NCI-H2196 treated with DMSO at 0.1 percent for 48 hours (cell line): Measurements from ENCODE around the gene KCNJ9.
"Not testable (repeated sequence)": the region's sequence is repeated elsewhere in the genome, so short reads cannot be mapped to it uniquely, and the experiment has no call there.

Experiments
- DNase-seq: peaks from one replicate; lab custom pipeline; 2025; ENCODE audit not compliant: unreplicated experiment; lab: John Stamatoyannopoulos, UW

Gene KCNJ9

DNA sequence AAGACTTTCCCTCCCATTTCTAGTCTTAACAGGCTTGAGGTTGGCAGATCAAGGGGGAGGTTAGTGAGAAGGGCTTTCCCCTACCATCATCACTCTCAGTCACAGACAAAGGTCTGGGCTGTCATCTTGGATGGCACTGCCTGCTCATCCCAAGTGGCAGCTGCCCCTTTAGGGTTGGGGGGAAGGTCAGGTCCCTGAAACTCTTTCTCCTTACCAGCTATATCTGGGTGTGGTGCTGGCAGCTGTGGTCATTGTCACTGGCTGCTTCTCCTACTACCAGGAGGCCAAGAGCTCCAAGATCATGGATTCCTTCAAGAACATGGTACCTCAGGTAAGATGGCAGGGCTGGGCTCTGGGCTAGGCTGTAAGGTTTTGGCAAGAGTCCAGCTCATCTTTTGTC lies 42.4 kb downstream of the KCNJ9 start:
- DNase-seq: no peak

DNA sequence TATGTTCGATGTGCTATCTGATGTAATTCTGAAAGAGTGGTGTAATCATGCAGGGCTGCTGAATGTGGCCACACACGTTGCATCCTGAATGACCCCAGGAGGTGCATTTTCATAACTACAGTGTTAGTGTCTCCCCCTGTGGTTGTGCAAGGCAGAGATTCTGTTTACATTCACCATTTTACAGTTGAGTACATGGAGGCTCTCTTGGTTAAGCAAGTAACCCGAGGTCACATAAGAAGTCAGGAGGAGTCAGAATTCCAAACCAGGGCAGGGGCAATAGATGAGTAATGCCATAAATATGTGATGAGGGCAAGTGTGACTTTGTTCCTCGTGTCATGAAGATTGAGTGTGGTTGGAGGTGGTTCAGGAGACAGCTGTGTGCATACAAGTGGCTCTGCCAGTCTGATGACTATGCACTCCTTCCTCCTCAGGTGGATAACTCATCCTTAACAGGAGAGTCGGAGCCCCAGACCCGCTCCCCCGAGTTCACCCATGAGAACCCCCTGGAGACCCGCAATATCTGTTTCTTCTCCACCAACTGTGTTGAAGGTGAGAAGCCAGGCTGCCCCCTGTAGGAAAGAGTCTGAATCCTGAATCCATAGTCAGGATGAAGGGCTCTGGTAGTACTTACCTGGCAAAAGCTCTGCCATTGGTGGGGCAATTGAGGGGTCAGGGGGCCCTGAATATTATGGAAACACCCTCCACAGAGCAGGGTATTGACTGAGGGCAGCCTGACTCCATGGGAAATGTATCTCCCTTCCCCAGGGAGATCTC lies 43.6 kb downstream of the KCNJ9 start:
- no peak for DNase-seq

DNA sequence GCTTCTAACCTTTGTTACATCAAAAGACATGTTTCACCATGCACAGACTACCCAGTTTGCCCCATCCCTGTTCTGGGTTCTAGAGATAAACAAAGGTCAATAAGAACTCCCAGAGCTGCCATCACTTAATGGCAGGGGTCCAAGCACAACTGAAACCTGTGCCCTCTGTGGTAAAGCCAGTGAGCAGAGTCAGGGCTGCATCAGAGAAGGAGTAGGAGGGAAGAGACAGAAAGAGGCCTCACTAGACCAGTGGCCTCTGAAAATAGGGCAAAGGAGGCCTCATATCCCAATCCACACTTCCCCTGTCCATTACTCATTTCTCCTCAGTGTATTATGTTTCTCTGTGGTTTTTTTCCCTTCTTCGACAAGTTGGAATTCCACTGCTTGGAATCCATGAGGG lies 44.4 kb downstream of the KCNJ9 start:
- DNase-seq: no peak

DNA sequence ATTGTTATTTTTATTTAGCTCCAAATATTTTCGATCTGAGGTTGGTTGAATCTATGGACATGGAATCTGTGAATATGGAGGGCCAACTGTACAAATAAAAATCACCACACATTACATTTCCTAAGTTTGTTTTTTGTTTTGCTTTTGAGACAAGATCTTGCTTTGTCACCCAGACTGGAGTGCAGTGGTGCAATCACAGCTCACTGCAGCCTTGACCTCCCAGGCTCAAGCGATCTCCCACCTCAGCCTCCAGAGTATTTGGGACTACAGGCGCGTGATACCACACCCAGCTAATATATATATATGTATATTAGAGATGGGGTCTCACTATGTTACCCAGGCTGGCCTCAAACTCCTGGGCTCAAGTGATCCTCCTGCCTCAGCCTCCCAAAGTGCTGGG lies 45.0 kb downstream of the KCNJ9 start:
- DNase-seq: not testable (repeated sequence)

DNA sequence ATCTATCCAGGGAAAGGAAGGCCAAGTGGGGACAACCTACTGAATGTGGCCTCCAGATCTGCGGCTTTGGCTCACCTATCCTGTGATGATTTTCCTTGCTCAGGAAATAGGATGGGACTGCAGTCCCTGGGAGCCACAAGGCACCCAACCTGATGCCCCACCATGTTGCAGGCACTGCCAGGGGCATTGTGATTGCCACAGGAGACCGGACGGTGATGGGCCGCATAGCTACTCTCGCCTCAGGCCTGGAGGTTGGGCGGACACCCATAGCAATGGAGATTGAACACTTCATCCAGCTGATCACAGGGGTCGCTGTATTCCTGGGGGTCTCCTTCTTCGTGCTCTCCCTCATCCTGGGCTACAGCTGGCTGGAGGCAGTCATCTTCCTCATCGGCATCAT lies 46.0 kb downstream of the KCNJ9 start:
- DNase-seq: no peak

DNA sequence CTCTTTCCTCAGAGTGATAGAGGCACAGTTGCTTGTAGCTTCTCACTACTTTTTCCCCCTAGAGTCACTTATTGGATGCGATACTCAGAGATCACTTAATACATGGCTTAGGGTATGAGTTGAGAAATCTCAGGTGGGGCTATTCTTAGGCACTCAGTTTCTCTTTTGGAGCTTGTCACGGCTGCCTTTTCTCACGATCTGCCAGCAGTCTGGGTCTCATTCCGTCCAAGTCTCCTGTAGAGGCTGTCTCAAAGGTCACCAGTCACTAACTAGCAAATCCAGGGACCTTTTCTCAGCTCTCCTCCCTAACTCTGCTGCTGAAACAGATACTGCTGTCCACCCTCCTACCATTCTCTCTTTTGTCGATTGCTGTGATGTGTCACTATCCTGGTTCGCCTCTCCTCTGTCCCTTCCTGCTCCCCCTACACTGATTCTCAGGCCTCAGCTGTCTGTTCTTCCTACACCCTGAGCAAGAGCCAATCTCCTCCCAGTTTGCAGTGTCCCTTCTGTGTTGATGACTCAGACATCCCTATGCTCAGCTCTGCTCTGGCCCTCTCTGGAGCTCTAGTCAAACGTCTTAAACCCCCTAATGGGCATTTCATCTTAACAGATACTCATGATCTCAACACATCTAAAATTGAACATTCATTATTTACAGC lies 46.7 kb downstream of the KCNJ9 start:
- no peak for DNase-seq

DNA sequence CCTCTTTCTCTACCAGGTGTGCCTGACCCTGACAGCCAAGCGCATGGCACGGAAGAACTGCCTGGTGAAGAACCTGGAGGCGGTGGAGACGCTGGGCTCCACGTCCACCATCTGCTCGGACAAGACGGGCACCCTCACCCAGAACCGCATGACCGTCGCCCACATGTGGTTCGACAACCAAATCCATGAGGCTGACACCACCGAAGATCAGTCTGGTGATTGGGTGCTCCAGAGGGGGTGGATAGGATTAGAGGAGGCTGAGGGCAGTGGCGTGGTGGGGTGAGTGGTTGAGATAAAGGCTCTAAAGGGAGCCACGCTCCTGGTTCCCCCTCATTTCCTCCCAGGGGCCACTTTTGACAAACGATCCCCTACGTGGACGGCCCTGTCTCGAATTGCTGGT lies 47.3 kb downstream of the KCNJ9 start:
- no peak for DNase-seq

DNA sequence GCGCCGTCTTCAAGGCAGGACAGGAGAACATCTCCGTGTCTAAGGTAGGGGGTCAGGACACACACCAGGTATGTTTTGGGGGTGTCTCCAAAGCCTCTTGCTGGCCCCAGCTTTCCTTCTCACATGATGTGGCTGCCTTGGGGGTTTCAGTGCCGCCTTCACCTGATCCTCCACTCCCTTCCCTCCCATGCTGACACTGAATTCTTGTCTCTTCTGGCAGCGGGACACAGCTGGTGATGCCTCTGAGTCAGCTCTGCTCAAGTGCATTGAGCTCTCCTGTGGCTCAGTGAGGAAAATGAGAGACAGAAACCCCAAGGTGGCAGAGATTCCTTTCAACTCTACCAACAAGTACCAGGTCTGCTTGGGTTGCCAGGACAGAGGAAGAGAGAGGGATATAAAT lies 47.7 kb downstream of the KCNJ9 start:
- DNase-seq: no peak

DNA sequence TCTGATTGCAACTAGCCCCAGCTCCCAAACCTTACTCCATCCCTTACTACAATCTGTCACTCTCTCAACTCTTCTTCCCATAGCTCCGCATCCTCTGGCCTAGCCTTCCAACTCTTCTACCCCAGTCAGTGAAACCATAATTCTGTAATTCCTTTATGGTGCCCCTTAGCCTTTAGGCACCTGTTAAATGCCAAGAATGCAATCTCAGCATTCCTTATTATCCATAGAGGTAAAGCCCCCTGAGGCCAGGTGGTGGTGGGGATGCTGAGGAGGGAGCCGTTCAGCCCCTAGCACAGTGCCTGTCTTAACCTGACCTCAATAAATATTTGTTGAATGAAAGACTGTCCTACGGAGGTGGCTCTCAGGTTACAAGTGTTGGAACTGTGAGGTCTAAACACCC lies 48.2 kb downstream of the KCNJ9 start:
- DNase-seq: no peak

DNA sequence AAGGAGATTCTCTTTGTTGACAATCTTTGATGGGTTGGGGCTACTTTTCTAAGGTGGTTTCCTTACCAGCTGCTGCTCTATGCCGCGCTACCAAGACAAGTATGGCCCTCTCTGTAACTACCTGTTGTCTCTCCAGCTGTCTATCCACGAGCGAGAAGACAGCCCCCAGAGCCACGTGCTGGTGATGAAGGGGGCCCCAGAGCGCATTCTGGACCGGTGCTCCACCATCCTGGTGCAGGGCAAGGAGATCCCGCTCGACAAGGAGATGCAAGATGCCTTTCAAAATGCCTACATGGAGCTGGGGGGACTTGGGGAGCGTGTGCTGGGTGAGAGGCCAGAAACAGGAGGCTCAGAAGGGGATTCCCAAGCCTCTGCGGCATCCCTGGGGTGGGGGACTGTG lies 48.6 kb downstream of the KCNJ9 start:
- DNase-seq: no peak

DNA sequence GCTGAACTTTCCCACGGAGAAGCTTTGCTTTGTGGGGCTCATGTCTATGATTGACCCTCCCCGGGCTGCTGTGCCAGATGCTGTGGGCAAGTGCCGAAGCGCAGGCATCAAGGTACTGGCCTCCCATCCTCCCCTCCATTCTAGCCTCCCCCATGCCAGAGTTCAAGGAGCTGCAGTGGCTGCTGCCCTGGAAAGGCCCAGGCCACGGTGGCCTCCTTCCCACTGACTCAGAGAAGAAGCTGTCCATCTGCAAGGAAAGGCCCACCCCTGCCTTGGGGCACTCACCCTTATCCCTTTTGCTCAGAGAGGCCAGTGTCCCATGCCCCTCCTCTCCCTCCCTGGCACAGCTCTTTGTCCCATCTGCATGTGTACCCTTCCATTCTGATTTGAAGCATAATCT lies 49.1 kb downstream of the KCNJ9 start:
- no peak for DNase-seq

DNA sequence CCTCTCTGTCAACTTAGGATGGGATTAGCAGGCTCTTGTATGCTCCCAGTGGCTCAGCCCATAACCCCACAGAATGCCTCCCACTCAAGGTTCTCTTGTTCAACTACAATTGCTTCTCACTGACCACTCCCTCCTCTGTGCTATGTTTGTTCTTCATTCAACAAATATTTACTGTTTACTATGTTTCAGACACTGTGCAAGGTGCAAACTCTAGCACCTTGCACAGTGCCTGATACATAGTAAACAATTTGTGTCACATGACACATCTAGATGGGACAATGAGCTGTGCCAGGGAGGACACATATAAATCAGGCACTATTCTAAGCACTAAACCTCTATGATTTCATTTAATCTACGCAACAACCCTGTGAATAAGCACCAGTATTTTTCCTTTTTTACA lies 49.6 kb downstream of the KCNJ9 start:
- no peak for DNase-seq

DNA sequence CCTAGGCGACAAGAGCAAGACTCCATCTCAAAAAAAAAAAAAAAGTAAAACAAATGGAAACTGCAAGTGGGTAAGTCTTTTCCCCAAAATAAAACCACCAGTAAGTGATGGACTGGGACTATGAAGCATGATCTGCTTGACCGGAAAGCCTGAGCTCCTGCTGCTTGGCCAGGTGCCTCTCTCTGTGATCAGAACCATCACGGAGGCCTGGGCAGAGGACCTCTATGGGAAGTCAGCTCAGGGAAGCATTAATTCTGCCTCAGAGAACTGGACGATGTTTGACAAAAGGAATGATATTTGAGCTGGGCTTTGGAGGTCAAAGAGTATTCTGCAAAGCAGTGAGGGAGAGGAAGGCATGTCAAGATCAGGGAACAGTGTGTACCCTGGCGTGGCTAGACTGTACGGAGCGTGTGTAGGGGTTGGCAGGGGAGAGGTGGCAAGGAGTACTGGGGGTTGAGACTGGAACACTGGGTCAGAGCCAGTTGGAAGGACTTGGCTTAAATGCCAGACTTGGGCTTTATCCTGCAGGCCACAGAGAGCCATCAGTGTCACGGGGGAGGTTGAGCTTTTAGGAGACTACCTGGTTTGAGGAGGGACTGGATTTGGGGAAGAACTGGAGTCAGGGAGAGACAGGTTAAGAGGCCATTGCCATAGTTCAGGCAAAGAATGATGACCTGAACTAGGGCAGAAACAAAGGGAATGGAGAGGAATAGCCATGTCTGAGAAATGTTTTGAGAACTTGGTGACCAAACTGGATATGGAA lies 50.6 kb downstream of the KCNJ9 start:
- no peak for DNase-seq

DNA sequence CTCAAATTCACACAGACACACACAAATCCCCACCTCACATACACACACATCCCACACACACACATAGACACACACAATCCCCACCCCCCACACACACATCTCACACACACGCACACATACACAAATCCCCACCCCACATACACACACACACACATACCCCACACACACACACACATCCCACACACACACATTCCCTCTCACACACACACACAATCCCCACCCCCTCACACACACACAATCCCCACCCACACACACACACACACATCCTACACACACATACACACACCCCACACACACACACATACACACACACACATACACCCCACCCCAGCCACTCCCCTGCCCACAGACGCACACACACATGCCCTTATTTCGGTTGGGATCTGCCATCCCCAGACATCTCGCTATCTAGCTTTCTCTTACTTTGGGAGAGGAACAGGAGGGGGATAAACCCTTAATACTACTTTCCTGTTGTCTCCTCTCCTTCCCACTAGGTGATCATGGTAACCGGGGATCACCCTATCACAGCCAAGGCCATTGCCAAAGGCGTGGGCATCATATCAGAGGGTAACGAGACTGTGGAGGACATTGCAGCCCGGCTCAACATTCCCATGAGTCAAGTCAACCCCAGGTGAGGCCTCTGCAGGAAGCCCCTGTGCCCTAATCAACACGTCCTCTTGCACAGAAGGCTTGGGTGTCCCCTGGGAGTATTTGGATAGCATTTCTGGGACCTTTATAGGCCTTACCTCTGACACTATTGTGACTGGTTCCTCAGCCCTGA lies 52.8 kb downstream of the KCNJ9 start:
- DNase-seq: no peak

DNA sequence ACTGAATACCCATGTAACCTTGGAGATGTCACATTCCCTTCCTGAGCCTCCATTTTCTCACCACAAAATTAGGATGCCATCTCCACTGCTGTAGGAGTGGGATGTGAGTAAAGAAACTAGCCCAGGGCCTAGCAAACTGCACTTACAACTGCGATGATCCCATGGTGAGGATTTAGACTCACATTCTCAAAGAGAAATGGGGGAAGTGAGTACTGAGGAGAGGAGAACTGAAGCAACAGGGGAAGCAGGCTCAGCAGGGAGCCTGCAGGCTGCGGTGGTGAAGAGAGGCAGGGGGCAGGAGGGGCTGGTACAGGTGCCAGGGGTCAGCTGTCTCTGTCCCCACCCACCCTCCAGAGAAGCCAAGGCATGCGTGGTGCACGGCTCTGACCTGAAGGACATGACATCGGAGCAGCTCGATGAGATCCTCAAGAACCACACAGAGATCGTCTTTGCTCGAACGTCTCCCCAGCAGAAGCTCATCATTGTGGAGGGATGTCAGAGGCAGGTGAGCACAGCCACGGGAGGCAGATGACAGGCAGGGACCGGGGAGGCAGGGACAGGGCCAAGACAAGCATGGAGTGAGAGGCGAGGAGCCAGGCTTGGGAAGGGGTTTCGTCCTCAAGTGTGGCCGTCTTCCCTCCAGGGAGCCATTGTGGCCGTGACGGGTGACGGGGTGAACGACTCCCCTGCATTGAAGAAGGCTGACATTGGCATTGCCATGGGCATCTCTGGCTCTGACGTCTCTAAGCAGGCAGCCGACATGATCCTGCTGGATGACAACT lies 53.6 kb downstream of the KCNJ9 start:
- no peak for DNase-seq

DNA sequence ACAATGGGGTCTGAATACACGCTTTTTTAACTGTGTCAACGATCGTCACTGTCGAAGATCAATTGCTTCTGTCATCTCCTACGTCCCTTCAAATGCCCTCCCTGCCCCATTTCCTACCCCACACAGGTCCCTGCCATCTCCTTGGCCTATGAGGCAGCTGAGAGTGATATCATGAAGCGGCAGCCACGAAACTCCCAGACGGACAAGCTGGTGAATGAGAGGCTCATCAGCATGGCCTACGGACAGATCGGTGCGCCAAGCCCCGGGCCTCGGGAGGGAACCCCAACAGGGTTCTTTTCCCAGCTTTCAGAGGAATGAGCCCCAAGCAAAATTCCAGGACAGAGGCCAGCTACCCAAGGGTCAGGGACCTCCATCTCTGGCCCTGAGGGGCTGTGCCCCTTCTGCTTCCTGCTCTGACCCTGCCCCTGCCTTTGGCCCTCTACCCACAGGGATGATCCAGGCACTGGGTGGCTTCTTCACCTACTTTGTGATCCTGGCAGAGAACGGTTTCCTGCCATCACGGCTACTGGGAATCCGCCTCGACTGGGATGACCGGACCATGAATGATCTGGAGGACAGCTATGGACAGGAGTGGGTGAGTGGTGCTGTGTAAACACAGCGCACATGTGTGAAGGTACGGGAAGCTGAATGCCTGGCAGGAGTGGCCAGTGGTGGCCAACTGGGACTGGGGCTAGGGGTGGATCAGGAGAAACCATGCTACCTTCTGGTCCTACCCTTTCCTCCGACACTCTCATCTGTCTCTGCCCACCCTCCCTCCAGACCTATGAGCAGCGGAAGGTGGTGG lies 55.0 kb downstream of the KCNJ9 start:
- no peak for DNase-seq

DNA sequence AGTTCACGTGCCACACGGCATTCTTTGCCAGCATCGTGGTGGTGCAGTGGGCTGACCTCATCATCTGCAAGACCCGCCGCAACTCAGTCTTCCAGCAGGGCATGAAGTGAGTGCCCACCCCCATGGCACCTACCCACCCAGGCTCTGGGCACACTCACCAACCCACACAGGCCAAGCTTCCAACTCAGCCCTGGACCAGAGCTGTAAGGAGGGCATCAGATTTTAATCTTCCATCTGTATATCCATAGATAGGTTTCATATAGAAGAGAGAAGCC lies 55.5 kb downstream of the KCNJ9 start:
- no peak for DNase-seq

DNA sequence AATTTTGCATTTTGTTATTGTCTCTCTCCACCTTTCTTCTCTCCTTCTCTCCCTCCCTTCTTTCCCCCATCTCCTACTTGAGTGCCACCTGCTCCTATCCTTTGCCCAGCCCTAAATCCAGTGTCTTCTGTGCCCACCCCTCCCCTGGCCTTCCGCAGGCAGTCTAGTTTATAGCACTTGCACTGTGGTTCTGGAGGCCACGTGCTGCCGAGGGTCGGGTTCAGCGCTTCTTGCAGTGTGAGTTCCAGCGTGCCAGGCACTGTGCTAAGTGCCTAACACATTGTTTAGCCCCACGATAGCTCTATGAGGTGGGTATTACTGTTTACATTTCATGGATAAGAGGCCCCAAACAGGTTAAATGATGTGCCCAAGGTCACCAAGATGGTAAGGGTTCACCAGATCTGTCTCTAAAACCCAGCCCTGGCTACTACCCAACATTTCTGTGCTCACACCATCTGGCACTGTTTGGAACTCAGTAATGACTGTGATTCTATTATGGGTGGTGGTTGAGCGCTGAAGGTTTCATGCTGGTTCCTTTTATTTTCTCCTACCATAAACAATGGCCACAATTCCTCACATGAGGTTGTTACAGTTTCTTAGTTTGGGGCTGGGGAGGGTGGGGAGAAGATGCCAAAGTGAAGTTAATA lies 56.0 kb downstream of the KCNJ9 start:
- DNase-seq: no peak

DNA sequence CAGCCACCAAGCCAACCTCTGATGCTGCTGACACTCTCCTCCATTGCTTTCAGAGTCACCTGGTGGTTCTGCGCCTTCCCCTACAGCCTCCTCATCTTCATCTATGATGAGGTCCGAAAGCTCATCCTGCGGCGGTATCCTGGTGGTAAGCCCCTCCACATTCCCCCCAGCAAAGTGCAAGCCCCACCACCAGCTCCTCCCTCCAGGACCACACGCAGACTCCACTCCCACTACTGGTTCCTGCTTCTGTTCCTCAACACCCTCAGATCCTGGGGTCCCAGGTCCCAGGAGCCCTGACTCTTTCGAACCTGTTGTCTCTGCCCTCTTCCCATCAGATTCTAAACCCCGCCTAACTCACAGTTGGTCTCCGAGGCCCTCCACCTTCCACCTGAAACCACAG lies 58.5 kb downstream of the KCNJ9 start:
- DNase-seq: no peak
